ENCODE results near the gene ZFP14. TPM values are rescaled to one million over a fixed set of nuclear protein-coding genes. Genes with fewer than 3 reads are reported as not detected.
"Not testable (repeated sequence)": the region's sequence is repeated elsewhere in the genome, so short reads cannot be mapped to it uniquely, and the experiment has no call there.

ZFP14 gene
- total and polyA plus RNA-seq, 4 experiments from 2014 or later = 2.1 to 21.2 (median 13.9) TPM

GRCh38 chr19:36331353-36332228 lies 47.4 kb downstream of the ZFP14 start:
- peak overlapping the region; percentile 21 for H3K27ac ChIP-seq (ENCODE audit: low read depth, low read length)
- peaks cover 43 to 47% of the 10 kb centered on the region in 2 donors for H3K36me3 Mint-ChIP-seq
- no peaks in the 10 kb centered on the region for H3K27me3 Mint-ChIP-seq
- CTCF ChIA-PET (ENCODE audit: partially characterized antibody) = no interaction called here
- POLR2A ChIA-PET (ENCODE audit: partially characterized antibody) = no interaction called here
- H3K4me3 ChIP-seq (ENCODE audit: low read length in 2 of 2) = peak overlapping the region; percentile 49 to 61
- H3K4me1 ChIP-seq (ENCODE audit: insufficient read depth, low read length) = peaks cover 7% of the 10 kb centered on the region
- H3K27me3 ChIP-seq (ENCODE audit: insufficient read depth, low read length) = no peaks in the 10 kb centered on the region
- H3K27ac Mint-ChIP-seq = peak overlapping the region in 3 of 7 donors; percentile 35 to 86 (median 83)
- H3K9me3 Mint-ChIP-seq = peaks cover 4 to 89% (median 76%) of the 10 kb centered on the region in 8 donors
- peak overlapping the region; percentile 64 to 84 (median 77) for H3K4me3 Mint-ChIP-seq
- peak; percentile 54 to 81 (median 65) for DNase-seq
- H3K36me3 ChIP-seq (ENCODE audit: insufficient read depth, low read length) = no peaks in the 10 kb centered on the region
- intact Hi-C loops (cut with micrococcal nuclease) = no loop called here
- peaks cover 0 to 20% of the 10 kb centered on the region in 2 donors for H3K9me3 ChIP-seq (ENCODE audit: control insufficient read depth in 1 of 2, low read length in 2 of 2)
- H3K4me1 Mint-ChIP-seq = peaks cover 3 to 25% (median 4%) of the 10 kb centered on the region in 4 donors

- peaks cover 4 to 89% (median 76%) of the 10 kb centered on the region in 8 donors for H3K9me3 Mint-ChIP-seq
These were observed 48.8 kb downstream of the ZFP14 start for GRCh38 chr19:36330216-36330615.

GRCh38 chr19:36329534-36329933 lies 49.5 kb downstream of the ZFP14 start:
- H3K27me3 Mint-ChIP-seq; CTCF ChIA-PET (ENCODE audit: partially characterized antibody); intact Hi-C loops (cut with micrococcal nuclease); H3K27ac ChIP-seq (ENCODE audit: low read depth, low read length); H3K36me3 ChIP-seq (ENCODE audit: insufficient read depth, low read length); DNase-seq; H3K27me3 ChIP-seq (ENCODE audit: insufficient read depth, low read length); POLR2A ChIA-PET (ENCODE audit: partially characterized antibody); H3K4me3 ChIP-seq (ENCODE audit: low read length in 2 of 2); H3K4me1 ChIP-seq (ENCODE audit: insufficient read depth, low read length): not testable (repeated sequence)
- Mint-ChIP-seq H3K4me1 (peaks cover 3 to 25% (median 4%) of the 10 kb centered on the region in 4 donors), H3K36me3 (peaks cover 51 to 58% of the 10 kb centered on the region in 2 donors), H3K27ac (peak overlapping the region in 1 of 7 donors; percentile 29), H3K4me3 (peak overlapping the region in 5 of 8 donors; percentile 15 to 63 (median 33)), H3K9me3 (peaks cover 4 to 92% (median 80%) of the 10 kb centered on the region in 8 donors)
- H3K9me3 ChIP-seq (ENCODE audit: control insufficient read depth in 1 of 2, low read length in 2 of 2) = peaks cover 0 to 17% of the 10 kb centered on the region in 2 donors

More at GRCh38 chr19:36330216-36330615, 48.8 kb downstream of the ZFP14 start:
- Histone ChIP-seq H3K36me3 (ENCODE audit: insufficient read depth, low read length) (no peaks in the 10 kb centered on the region), H3K4me1 (ENCODE audit: insufficient read depth, low read length) (peaks cover 7% of the 10 kb centered on the region), H3K27ac (ENCODE audit: low read depth, low read length) (no peak overlapping the region), H3K4me3 (ENCODE audit: low read length in 2 of 2) (no peak overlapping the region), H3K27me3 (ENCODE audit: insufficient read depth, low read length) (no peaks in the 10 kb centered on the region), H3K9me3 (ENCODE audit: control insufficient read depth in 1 of 2, low read length in 2 of 2) (peaks cover 0 to 17% of the 10 kb centered on the region in 2 donors)
- Mint-ChIP-seq H3K4me1 (peaks cover 3 to 25% (median 4%) of the 10 kb centered on the region in 4 donors), H3K27ac (no peak overlapping the region), H3K4me3 (peak overlapping the region in 3 of 8 donors; percentile 77 to 84 (median 77)), H3K27me3 (no peaks in the 10 kb centered on the region), H3K36me3 (peaks cover 50 to 52% of the 10 kb centered on the region in 2 donors)
- intact Hi-C loops (cut with micrococcal nuclease) = no loop called here
- ChIA-PET CTCF (ENCODE audit: partially characterized antibody) (no interaction called here), POLR2A (ENCODE audit: partially characterized antibody) (no interaction called here)
- no peak for DNase-seq

GRCh38 chr19:36326649-36327048 lies 52.4 kb downstream of the ZFP14 start:
- H3K4me3 ChIP-seq (ENCODE audit: low read length in 2 of 2); DNase-seq; H3K36me3 ChIP-seq (ENCODE audit: insufficient read depth, low read length); H3K27me3 Mint-ChIP-seq; CTCF ChIA-PET (ENCODE audit: partially characterized antibody); H3K27ac ChIP-seq (ENCODE audit: low read depth, low read length); H3K27ac Mint-ChIP-seq; H3K4me1 ChIP-seq (ENCODE audit: insufficient read depth, low read length); H3K27me3 ChIP-seq (ENCODE audit: insufficient read depth, low read length); H3K4me3 Mint-ChIP-seq; intact Hi-C loops (cut with micrococcal nuclease); POLR2A ChIA-PET (ENCODE audit: partially characterized antibody): not testable (repeated sequence)
- H3K9me3 Mint-ChIP-seq = peaks cover 4 to 95% (median 77%) of the 10 kb centered on the region in 8 donors
- H3K9me3 ChIP-seq (ENCODE audit: control insufficient read depth in 1 of 2, low read length in 2 of 2) = peaks cover 0 to 17% of the 10 kb centered on the region in 2 donors
- H3K36me3 Mint-ChIP-seq = peaks cover 43 to 63% of the 10 kb centered on the region in 2 donors
- H3K4me1 Mint-ChIP-seq = peaks cover 0 to 16% (median 2%) of the 10 kb centered on the region in 4 donors

- H3K27ac Mint-ChIP-seq; H3K27me3 ChIP-seq (ENCODE audit: insufficient read depth, low read length); DNase-seq; POLR2A ChIA-PET (ENCODE audit: partially characterized antibody); H3K4me3 Mint-ChIP-seq; H3K27ac ChIP-seq (ENCODE audit: low read depth, low read length); H3K9me3 ChIP-seq (ENCODE audit: control insufficient read depth in 1 of 2, low read length in 2 of 2); H3K4me1 ChIP-seq (ENCODE audit: insufficient read depth, low read length); CTCF ChIA-PET (ENCODE audit: partially characterized antibody); H3K4me1 Mint-ChIP-seq; H3K27me3 Mint-ChIP-seq; H3K36me3 ChIP-seq (ENCODE audit: insufficient read depth, low read length); H3K4me3 ChIP-seq (ENCODE audit: low read length in 2 of 2); intact Hi-C loops (cut with micrococcal nuclease): not testable (repeated sequence)
- Mint-ChIP-seq H3K36me3 (peaks cover 7 to 12% of the 10 kb centered on the region in 2 donors), H3K9me3 (peaks cover 0 to 28% (median 9%) of the 10 kb centered on the region in 8 donors)
These were observed 63.8 kb downstream of the ZFP14 start for GRCh38 chr19:36315164-36315563.

- H3K36me3 ChIP-seq (ENCODE audit: insufficient read depth, low read length); H3K27ac ChIP-seq (ENCODE audit: low read depth, low read length); POLR2A ChIA-PET (ENCODE audit: partially characterized antibody); H3K4me3 Mint-ChIP-seq; CTCF ChIA-PET (ENCODE audit: partially characterized antibody); H3K4me1 Mint-ChIP-seq; H3K4me3 ChIP-seq (ENCODE audit: low read length in 2 of 2); H3K36me3 Mint-ChIP-seq; H3K9me3 ChIP-seq (ENCODE audit: control insufficient read depth in 1 of 2, low read length in 2 of 2); DNase-seq; intact Hi-C loops (cut with micrococcal nuclease); H3K27ac Mint-ChIP-seq; H3K27me3 Mint-ChIP-seq; H3K4me1 ChIP-seq (ENCODE audit: insufficient read depth, low read length); H3K27me3 ChIP-seq (ENCODE audit: insufficient read depth, low read length): not testable (repeated sequence)
- H3K9me3 Mint-ChIP-seq = peaks cover 0 to 25% (median 7%) of the 10 kb centered on the region in 8 donors
These were observed 64.9 kb downstream of the ZFP14 start for GRCh38 chr19:36314053-36314452.

- H3K36me3 Mint-ChIP-seq; H3K27ac Mint-ChIP-seq; intact Hi-C loops (cut with micrococcal nuclease); POLR2A ChIA-PET (ENCODE audit: partially characterized antibody); CTCF ChIA-PET (ENCODE audit: partially characterized antibody); H3K4me1 ChIP-seq (ENCODE audit: insufficient read depth, low read length); H3K4me3 ChIP-seq (ENCODE audit: low read length in 2 of 2); H3K4me1 Mint-ChIP-seq; H3K27ac ChIP-seq (ENCODE audit: low read depth, low read length); H3K4me3 Mint-ChIP-seq; DNase-seq; H3K27me3 ChIP-seq (ENCODE audit: insufficient read depth, low read length); H3K27me3 Mint-ChIP-seq; H3K9me3 ChIP-seq (ENCODE audit: control insufficient read depth in 1 of 2, low read length in 2 of 2); H3K36me3 ChIP-seq (ENCODE audit: insufficient read depth, low read length): not testable (repeated sequence)
- H3K9me3 Mint-ChIP-seq = peaks cover 0 to 14% (median 4%) of the 10 kb centered on the region in 8 donors
These were observed 67.8 kb downstream of the ZFP14 start for GRCh38 chr19:36311098-36311760.
